ENCODE data around the gene HSPA1B.
"Not testable (repeated sequence)": the region's sequence is repeated elsewhere in the genome, so short reads cannot be mapped to it uniquely, and the experiment has no call there.

HSPA1B gene

GRCh38 chr6:31861150-31861549, 33.6 kb downstream of the HSPA1B start:
- no peak for DNase-seq

- no peak for DNase-seq
These were observed 34.4 kb downstream of the HSPA1B start for GRCh38 chr6:31861919-31862343.

GRCh38 chr6:31862344-31863235, 35.1 kb downstream of the HSPA1B start, which contains the start of gene NEU1:
Gene NEU1, minus strand, starts transcription at chr6:31862821. Its CDS starts 45 bp downstream, at chr6:31862776.
- peak; percentile 98 for DNase-seq

GRCh38 chr6:31864123-31864562, 36.6 kb downstream of the HSPA1B start:
- DNase-seq: not testable (repeated sequence)

- DNase-seq: no peak
These were observed 37.3 kb downstream of the HSPA1B start for GRCh38 chr6:31864818-31865204.

GRCh38 chr6:31865205-31866118, 37.9 kb downstream of the HSPA1B start:
- DNase-seq: no peak

- not testable (repeated sequence) for DNase-seq
These were observed 41.1 kb downstream of the HSPA1B start for GRCh38 chr6:31868658-31868971.

- no peak for DNase-seq
These were observed 41.8 kb downstream of the HSPA1B start for GRCh38 chr6:31869343-31869742.

- no peak for DNase-seq
These were observed 42.9 kb downstream of the HSPA1B start for GRCh38 chr6:31870385-31870921.

- DNase-seq: no peak
These were observed 43.6 kb downstream of the HSPA1B start for GRCh38 chr6:31871046-31871659.

- no peak for DNase-seq
These were observed 46.6 kb downstream of the HSPA1B start for GRCh38 chr6:31874084-31874670.

GRCh38 chr6:31874836-31875572, 47.5 kb downstream of the HSPA1B start:
- DNase-seq: no peak

- DNase-seq: no peak
These were observed 48.3 kb downstream of the HSPA1B start for GRCh38 chr6:31875877-31876276.

GRCh38 chr6:31876357-31876756, 48.8 kb downstream of the HSPA1B start:
- DNase-seq: no peak

GRCh38 chr6:31877125-31877650, 49.6 kb downstream of the HSPA1B start:
- no peak for DNase-seq

GRCh38 chr6:31877651-31878161, 50.2 kb downstream of the HSPA1B start:
- no peak for DNase-seq

- DNase-seq: no peak
These were observed 50.7 kb downstream of the HSPA1B start for GRCh38 chr6:31878222-31878621.

GRCh38 chr6:31878726-31879125, 51.2 kb downstream of the HSPA1B start, which contains the start of gene SLC44A4:
Gene SLC44A4, minus strand, starts transcription at chr6:31878997. Its CDS starts 17 bp downstream, at chr6:31878980.
- no peak for DNase-seq

- DNase-seq: no peak
These were observed 51.6 kb downstream of the HSPA1B start for GRCh38 chr6:31879143-31879542.

Measured in activated effector memory CD4-positive, alpha-beta T cell treated with Interleukin-2 at 50 U/mL for 16 hours (primary cell).